GM19240 (cell line): Measurements from ENCODE around the gene COG2.

Source experiments
- DNase-seq: peaks from one replicate; pipeline ENCODE4 v3.0.0; 2011; ENCODE audit warnings: low spot score; ENCODE audit not compliant: insufficient read length

Gene COG2

DNA sequence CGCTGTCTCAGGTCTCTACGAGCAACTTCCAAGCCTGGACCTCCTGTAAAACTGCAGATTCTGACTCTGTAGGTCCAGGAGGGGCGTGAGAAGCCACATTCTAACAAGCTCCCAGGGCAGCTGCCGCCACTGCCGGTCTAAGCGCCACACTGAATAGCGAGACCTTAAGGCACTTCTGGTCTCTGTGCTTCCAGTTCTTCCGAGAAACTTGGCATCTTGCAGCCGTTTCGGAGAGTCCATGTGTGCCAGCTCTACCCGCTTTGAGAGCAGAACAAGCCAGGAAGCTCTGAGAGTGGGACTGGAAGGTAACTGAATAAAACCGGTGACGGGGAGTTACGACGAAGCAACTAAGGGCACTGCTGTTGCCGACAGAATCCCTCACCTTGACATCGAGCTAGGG lies 59.2 kb downstream of the COG2 start:
- DNase-seq = no peak

DNA sequence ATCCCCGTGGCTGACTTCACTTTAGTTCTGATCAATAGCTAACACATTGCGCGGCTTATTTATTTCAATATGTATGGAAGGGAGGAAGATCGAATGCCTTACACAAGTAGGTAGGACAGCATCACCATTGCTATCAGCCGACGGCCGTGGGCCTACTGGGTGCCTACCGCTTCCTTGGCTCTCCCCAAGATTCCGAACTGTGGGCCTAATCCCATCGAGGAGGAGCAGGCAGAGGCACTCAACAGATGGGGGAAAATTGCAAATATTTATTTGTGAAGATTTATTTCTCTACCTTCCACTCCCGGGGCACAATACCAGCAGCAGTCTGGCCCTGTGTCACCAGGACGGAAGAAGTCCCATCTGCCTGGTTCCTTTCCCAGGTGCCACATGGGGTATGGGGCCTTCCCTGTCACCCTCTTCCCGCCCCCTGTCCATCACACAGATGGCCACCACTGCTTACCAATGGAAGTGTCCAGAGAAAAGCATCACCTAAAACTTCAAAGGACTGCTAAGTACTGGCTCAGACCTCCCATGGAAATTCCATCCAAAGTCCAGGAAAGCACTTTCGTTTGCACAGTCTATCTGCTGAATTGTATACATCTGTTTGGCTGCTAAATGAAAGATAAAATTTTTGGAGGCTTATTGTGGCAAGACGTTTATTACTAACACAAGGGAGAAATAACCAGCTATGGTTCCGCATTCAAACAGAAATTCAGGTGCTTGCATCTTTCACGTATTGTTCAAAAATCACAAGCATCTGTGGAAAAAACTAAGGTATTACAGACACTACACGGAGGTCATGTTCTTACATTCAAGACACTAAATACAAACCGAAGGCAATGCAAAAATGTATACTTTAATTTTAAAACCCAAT lies 59.9 kb downstream of the COG2 start:
- no peak for DNase-seq

GRCh38 chr1:230702934-230703678 lies 60.8 kb downstream of the COG2 start:
- DNase-seq = no peak

DNA sequence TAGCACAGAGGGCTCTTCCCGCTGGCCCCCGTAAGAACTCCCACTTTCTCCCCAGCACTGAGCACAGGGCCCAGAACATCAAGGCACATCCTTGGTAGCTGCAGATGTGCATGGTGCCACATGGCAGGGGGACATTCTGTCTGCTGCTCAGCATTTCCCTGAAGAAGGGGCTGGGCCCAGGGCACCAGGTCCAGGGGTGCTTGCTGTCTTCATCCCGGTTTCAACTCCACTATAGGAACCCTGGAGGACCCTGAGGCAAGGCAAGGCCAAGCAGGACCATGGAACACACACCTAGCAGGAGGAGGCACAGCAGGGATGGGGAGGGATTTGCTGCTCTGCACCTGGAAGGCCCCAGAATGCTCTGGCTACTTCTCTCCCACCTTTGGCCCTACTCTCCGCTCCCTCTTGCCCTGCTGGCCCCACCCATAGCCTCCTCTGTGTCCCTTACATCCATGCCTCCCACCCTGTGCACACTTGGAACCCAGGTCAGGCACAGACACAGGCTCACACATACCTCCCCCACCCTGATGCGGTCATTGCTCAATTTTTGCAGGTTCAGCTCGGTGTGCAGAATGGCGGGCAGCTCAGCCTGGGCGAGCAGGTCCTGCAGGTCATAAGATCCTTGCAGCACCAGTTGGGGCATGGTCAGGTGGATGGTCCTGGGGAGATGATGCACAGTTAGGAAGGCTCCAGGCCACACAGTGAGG lies 61.6 kb downstream of the COG2 start:
- DNase-seq = no peak

- DNase-seq = no peak
Observed at GRCh38 chr1:230704830-230705229, 62.5 kb downstream of the COG2 start.

GRCh38 chr1:230705289-230706019 lies 63.2 kb downstream of the COG2 start:
- DNase-seq = no peak

DNA sequence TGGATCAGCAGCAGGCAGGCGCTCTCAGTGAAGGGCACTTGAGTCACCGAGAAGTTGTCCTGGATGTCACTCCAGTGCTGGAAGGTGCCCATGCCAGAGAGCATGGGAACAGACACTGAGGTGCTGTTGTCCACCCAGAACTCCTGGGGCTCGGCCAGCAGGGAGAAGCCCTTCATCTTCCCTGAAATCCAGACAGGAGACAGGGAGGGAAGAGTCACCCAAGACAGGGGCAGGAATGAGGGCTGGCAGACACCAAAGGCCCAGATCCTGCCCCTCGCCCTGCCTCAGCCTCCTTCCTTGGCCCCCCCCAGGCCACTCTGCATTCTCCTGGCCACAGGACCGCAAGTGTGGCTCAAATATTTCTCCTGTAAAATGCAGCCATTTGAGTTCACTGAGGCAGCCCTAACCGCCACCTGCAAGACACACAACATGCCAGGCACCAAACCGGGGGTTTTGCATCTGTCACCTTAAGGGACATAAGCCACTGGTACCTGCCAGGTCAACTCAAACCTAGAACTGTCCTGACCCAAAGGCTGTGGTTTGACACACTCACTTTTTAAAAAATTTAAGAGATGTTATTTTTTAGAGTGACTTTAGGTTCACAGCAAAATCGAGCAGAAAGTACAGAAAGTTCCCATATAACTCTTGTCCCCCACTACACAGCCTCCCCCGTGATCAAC lies 63.9 kb downstream of the COG2 start:
- no peak for DNase-seq

- no peak for DNase-seq
Observed at GRCh38 chr1:230706887-230707731, 64.8 kb downstream of the COG2 start.

- DNase-seq = no peak
Observed at GRCh38 chr1:230707732-230708630, 65.7 kb downstream of the COG2 start.

GRCh38 chr1:230708631-230709580 lies 66.6 kb downstream of the COG2 start:
- DNase-seq = no peak

DNA sequence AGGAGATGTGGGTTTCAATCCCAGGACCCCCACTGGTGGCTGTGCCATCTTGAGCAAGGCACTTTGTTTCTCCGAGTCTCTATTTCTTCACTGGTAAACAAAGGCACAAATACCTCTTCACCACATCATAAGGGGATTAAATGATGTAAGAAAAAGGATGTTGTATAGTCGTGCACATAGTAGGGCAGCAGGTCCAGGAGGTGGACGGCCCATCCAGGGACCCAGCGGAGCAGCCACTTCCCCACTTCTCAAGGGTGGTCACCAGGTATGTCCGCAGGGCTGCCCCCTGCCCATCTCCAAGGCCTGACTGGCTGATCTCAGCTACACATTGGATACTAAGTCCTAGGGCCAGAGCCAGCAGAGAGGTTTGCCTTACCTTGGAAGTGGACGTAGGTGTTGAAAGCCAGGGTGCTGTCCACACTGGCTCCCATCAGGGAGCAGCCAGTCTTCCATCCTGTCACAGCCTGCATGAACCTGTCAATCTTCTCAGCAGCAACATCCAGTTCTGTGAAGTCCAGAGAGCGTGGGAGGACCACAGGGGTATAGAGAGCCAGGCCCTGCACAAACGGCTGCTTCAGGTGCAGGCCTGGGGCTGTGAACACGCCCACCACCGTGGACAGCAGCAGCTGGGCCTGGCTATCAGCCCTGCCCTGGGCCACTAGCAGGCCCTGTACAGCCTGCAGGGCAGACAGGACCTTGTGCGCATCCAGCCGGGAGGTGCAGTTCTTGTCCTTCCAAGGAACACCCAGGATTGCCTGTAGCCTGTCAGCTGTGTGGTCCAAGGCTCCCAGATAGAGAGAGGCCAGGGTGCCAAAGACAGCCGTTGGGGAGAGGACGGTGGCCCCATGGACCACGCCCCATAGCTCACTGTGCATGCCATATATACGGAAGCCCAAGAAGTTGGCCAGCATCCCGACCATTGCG lies 67.6 kb downstream of the COG2 start:
- no peak for DNase-seq

GRCh38 chr1:230710543-230710904 lies 68.2 kb downstream of the COG2 start:
- no peak for DNase-seq

DNA sequence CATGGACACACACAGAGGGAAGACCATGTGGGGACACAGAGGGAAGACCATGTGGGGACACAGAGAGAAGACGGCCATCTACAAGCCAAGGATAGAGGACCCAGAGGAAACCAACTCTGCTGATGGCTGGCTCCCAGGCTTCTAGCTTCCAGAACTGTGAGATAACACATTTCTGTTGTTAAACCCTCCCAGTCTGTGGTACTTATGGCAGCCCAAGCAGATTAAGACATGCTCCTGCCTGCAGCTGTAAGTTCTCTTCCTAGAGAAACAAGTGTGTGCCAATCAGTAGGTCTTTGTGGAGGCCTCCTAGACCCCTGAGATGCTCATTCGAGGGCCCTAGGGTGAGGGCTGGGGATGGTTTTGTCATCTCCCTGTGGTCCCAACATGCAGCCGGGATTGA lies 69.0 kb downstream of the COG2 start:
- no peak for DNase-seq

DNA sequence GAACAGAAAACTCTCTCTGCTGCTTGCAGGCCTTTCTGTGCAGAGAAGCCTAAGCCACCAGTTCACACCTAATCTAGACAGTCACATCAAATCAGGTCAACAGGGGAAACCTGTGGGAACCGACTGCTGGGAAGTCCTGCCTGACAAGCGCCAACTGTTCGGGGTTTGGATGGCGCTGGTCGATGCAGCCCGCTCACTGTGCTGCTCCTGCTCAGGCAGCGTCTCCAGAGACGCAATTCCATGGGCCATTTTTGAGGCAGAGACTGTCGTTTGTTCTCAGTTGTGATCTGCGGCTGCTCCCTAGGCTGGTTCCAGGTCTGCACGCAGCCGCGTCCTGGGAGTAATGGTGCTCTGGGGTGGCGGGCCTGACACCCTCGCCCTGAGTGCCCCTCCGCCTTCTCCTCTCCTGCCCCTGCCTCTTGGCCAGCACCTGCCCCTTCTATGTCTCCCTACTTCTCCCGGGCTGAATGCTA lies 70.2 kb downstream of the COG2 start:
- no peak for DNase-seq

- DNase-seq = no peak
Observed at GRCh38 chr1:230713138-230713537, 70.9 kb downstream of the COG2 start.

- DNase-seq = no peak
Observed at GRCh38 chr1:230713547-230713914, 71.2 kb downstream of the COG2 start.
